HEK293 (cell line): Measurements from ENCODE around the gene NDUFS1.

Source experiments
- KLF9 ChIP-seq: fragments of 450-650 bp; formaldehyde crosslinking; IDR thresholded peaks from 2 replicates; pipeline ENCODE4 v1.5.1; 2016; ENCODE audit warnings: missing biosample characterization, missing genetic modification characterization, low read depth
- SP7 ChIP-seq: fragments of 450-650 bp; formaldehyde crosslinking; IDR thresholded peaks from 2 replicates; pipeline ENCODE4 v1.5.1; 2016; ENCODE audit warnings: missing biosample characterization, missing genetic modification characterization
- ZBTB17 ChIP-seq: fragments of 450-650 bp; formaldehyde crosslinking; IDR thresholded peaks from 2 replicates; pipeline ENCODE4 v1.5.1; 2016; ENCODE audit warnings: missing biosample characterization, missing genetic modification characterization
- ZNF175 ChIP-seq: fragments of 450-650 bp; formaldehyde crosslinking; IDR thresholded peaks from 2 replicates; pipeline ENCODE4 v1.5.1; 2016; ENCODE audit warnings: missing biosample characterization, missing genetic modification characterization
- ZNF2 ChIP-seq: fragments of 450-650 bp; formaldehyde crosslinking; IDR thresholded peaks from 2 replicates; pipeline ENCODE4 v1.5.1; 2016; ENCODE audit warnings: missing biosample characterization, missing genetic modification characterization
- ZNF548 ChIP-seq: fragments of 450-650 bp; formaldehyde crosslinking; IDR thresholded peaks from 2 replicates; pipeline ENCODE4 v1.5.1; 2016; ENCODE audit warnings: missing biosample characterization, missing genetic modification characterization
- ZNF561 ChIP-seq: fragments of 450-650 bp; IDR thresholded peaks from 2 replicates; pipeline ENCODE4 v1.5.1; 2018; ENCODE audit warnings: missing biosample characterization, missing genetic modification characterization, borderline replicate concordance
- ZNF600 ChIP-seq: fragments of 450-650 bp; formaldehyde crosslinking; IDR thresholded peaks from 2 replicates; pipeline ENCODE4 v1.5.1; 2016; ENCODE audit warnings: missing biosample characterization, missing genetic modification characterization
- ZNF621 ChIP-seq: fragments of 450-650 bp; formaldehyde crosslinking; IDR thresholded peaks from 2 replicates; pipeline ENCODE4 v1.5.1; 2017; ENCODE audit warnings: missing biosample characterization, missing genetic modification characterization
- ZNF629 ChIP-seq: fragments of 450-650 bp; formaldehyde crosslinking; IDR thresholded peaks from 2 replicates; pipeline ENCODE4 v1.5.1; 2017; ENCODE audit warnings: missing biosample characterization, missing genetic modification characterization
- ZNF701 ChIP-seq: fragments of 450-650 bp; formaldehyde crosslinking; IDR thresholded peaks from 2 replicates; pipeline ENCODE4 v1.5.1; 2016; ENCODE audit warnings: missing biosample characterization, missing genetic modification characterization
- ZSCAN16 ChIP-seq: fragments of 450-650 bp; formaldehyde crosslinking; IDR thresholded peaks from 2 replicates; pipeline ENCODE4 v1.5.1; 2016; ENCODE audit warnings: missing biosample characterization, missing genetic modification characterization
- TF ChIP-seq, protein P1 (sequence below): fragments of 450-650 bp; formaldehyde crosslinking; IDR thresholded peaks from 2 replicates; pipeline ENCODE4 v1.5.1; 2016; ENCODE audit warnings: missing biosample characterization, missing genetic modification characterization, borderline replicate concordance
- TF ChIP-seq, protein P2 (sequence below): fragments of 450-650 bp; formaldehyde crosslinking; IDR thresholded peaks from 2 replicates; pipeline ENCODE4 v1.5.1; 2016; ENCODE audit warnings: missing biosample characterization, missing genetic modification characterization
- TF ChIP-seq, protein P3 (sequence below): fragments of 450-650 bp; formaldehyde crosslinking; conservative IDR thresholded peaks from 2 replicates; pipeline ENCODE4 v1.5.1; 2016; ENCODE audit warnings: low read depth, missing biosample characterization, missing genetic modification characterization
- TF ChIP-seq, protein P4 (sequence below): fragments of 450-650 bp; formaldehyde crosslinking; IDR thresholded peaks from 2 replicates; pipeline ENCODE4 v1.5.1; 2017; ENCODE audit warnings: missing biosample characterization, missing genetic modification characterization
- TF ChIP-seq, protein P5 (sequence below): sonication (generic); formaldehyde crosslinking; IDR thresholded peaks from 2 replicates; pipeline ENCODE4 v1.8.1; 2022; ENCODE audit warnings: mild to moderate bottlenecking, moderate library complexity, missing genetic modification reagents
- TF ChIP-seq, protein P6 (sequence below): fragments of 450-650 bp; formaldehyde crosslinking; IDR thresholded peaks from 2 replicates; pipeline ENCODE4 v1.5.1; 2016; ENCODE audit warnings: missing biosample characterization, missing genetic modification characterization
- TF ChIP-seq, protein P7 (sequence below): fragments of 450-650 bp; formaldehyde crosslinking; IDR thresholded peaks from 2 replicates; pipeline ENCODE4 v1.5.1; 2016; ENCODE audit warnings: missing biosample characterization, missing genetic modification characterization
- TF ChIP-seq, protein P8 (sequence below): fragments of 450-650 bp; formaldehyde crosslinking; IDR thresholded peaks from 2 replicates; pipeline ENCODE4 v1.5.1; 2016; ENCODE audit warnings: missing biosample characterization, missing genetic modification characterization, borderline replicate concordance

NDUFS1 gene

GRCh38 chr2:206084439-206084869, 74.8 kb downstream of the NDUFS1 start (continued):
- TF ChIP-seq, protein P1, sequence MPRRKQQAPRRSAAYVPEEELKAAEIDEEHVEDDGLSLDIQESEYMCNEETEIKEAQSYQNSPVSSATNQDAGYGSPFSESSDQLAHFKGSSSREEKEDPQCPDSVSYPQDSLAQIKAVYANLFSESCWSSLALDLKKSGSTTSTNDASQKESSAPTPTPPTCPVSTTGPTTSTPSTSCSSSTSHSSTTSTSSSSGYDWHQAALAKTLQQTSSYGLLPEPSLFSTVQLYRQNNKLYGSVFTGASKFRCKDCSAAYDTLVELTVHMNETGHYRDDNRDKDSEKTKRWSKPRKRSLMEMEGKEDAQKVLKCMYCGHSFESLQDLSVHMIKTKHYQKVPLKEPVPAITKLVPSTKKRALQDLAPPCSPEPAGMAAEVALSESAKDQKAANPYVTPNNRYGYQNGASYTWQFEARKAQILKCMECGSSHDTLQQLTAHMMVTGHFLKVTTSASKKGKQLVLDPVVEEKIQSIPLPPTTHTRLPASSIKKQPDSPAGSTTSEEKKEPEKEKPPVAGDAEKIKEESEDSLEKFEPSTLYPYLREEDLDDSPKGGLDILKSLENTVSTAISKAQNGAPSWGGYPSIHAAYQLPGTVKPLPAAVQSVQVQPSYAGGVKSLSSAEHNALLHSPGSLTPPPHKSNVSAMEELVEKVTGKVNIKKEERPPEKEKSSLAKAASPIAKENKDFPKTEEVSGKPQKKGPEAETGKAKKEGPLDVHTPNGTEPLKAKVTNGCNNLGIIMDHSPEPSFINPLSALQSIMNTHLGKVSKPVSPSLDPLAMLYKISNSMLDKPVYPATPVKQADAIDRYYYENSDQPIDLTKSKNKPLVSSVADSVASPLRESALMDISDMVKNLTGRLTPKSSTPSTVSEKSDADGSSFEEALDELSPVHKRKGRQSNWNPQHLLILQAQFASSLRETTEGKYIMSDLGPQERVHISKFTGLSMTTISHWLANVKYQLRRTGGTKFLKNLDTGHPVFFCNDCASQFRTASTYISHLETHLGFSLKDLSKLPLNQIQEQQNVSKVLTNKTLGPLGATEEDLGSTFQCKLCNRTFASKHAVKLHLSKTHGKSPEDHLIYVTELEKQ (tag by site-specific recombination) = no peak
- TF ChIP-seq, protein P2, sequence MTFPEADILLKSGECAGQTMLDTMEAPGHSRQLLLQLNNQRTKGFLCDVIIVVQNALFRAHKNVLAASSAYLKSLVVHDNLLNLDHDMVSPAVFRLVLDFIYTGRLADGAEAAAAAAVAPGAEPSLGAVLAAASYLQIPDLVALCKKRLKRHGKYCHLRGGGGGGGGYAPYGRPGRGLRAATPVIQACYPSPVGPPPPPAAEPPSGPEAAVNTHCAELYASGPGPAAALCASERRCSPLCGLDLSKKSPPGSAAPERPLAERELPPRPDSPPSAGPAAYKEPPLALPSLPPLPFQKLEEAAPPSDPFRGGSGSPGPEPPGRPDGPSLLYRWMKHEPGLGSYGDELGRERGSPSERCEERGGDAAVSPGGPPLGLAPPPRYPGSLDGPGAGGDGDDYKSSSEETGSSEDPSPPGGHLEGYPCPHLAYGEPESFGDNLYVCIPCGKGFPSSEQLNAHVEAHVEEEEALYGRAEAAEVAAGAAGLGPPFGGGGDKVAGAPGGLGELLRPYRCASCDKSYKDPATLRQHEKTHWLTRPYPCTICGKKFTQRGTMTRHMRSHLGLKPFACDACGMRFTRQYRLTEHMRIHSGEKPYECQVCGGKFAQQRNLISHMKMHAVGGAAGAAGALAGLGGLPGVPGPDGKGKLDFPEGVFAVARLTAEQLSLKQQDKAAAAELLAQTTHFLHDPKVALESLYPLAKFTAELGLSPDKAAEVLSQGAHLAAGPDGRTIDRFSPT = no peak
- TF ChIP-seq ZNF600 (tag by site-specific recombination) (peak; percentile 75), ZNF2 (tag by site-specific recombination) (no peak), ZNF561 (tag by site-specific recombination) (no peak), ZNF621 (tag by site-specific recombination) (no peak), ZNF175 (tag by site-specific recombination) (no peak), ZBTB17 (peak; percentile 34; the same call in 1 of the 2 replicates), KLF9 (tag by site-specific recombination) (peak; percentile 26; the same call in 1 of the 2 replicates), ZSCAN16 (no peak), ZNF701 (tag by site-specific recombination) (no peak), ZNF548 (tag by site-specific recombination) (no peak), SP7 (0 out of 2 replicates have a peak, but pooled peaks have one; percentile 10), ZNF629 (tag by site-specific recombination) (no peak)
- TF ChIP-seq, protein P3, sequence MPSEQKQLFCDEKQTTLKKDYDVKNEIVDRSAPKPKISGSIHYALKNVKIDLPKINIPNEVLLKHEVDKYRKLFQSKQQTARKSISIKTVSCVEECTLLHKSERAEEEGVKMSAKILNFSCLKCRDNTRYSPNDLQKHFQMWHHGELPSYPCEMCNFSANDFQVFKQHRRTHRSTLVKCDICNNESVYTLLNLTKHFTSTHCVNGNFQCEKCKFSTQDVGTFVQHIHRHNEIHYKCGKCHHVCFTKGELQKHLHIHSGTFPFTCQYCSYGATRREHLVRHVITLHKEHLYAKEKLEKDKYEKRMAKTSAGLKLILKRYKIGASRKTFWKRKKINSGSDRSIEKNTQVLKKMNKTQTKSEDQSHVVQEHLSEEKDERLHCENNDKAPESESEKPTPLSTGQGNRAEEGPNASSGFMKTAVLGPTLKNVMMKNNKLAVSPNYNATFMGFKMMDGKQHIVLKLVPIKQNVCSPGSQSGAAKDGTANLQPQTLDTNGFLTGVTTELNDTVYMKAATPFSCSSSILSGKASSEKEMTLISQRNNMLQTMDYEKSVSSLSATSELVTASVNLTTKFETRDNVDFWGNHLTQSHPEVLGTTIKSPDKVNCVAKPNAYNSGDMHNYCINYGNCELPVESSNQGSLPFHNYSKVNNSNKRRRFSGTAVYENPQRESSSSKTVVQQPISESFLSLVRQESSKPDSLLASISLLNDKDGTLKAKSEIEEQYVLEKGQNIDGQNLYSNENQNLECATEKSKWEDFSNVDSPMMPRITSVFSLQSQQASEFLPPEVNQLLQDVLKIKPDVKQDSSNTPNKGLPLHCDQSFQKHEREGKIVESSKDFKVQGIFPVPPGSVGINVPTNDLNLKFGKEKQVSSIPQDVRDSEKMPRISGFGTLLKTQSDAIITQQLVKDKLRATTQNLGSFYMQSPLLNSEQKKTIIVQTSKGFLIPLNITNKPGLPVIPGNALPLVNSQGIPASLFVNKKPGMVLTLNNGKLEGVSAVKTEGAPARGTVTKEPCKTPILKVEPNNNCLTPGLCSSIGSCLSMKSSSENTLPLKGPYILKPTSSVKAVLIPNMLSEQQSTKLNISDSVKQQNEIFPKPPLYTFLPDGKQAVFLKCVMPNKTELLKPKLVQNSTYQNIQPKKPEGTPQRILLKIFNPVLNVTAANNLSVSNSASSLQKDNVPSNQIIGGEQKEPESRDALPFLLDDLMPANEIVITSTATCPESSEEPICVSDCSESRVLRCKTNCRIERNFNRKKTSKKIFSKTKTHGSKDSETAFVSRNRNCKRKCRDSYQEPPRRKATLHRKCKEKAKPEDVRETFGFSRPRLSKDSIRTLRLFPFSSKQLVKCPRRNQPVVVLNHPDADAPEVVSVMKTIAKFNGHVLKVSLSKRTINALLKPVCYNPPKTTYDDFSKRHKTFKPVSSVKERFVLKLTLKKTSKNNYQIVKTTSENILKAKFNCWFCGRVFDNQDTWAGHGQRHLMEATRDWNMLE (tag by site-specific recombination) = no peak
- TF ChIP-seq, protein P4, sequence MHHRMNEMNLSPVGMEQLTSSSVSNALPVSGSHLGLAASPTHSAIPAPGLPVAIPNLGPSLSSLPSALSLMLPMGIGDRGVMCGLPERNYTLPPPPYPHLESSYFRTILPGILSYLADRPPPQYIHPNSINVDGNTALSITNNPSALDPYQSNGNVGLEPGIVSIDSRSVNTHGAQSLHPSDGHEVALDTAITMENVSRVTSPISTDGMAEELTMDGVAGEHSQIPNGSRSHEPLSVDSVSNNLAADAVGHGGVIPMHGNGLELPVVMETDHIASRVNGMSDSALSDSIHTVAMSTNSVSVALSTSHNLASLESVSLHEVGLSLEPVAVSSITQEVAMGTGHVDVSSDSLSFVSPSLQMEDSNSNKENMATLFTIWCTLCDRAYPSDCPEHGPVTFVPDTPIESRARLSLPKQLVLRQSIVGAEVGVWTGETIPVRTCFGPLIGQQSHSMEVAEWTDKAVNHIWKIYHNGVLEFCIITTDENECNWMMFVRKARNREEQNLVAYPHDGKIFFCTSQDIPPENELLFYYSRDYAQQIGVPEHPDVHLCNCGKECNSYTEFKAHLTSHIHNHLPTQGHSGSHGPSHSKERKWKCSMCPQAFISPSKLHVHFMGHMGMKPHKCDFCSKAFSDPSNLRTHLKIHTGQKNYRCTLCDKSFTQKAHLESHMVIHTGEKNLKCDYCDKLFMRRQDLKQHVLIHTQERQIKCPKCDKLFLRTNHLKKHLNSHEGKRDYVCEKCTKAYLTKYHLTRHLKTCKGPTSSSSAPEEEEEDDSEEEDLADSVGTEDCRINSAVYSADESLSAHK (tag by site-specific recombination) = no peak
- TF ChIP-seq, protein P5, sequence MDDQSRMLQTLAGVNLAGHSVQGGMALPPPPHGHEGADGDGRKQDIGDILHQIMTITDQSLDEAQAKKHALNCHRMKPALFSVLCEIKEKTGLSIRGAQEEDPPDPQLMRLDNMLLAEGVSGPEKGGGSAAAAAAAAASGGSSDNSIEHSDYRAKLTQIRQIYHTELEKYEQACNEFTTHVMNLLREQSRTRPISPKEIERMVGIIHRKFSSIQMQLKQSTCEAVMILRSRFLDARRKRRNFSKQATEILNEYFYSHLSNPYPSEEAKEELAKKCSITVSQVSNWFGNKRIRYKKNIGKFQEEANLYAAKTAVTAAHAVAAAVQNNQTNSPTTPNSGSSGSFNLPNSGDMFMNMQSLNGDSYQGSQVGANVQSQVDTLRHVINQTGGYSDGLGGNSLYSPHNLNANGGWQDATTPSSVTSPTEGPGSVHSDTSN (CRISPR knock-in tag) = no peak
- TF ChIP-seq, protein P6, sequence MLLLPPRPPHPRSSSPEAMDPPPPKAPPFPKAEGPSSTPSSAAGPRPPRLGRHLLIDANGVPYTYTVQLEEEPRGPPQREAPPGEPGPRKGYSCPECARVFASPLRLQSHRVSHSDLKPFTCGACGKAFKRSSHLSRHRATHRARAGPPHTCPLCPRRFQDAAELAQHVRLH (tag by site-specific recombination) = no peak
- TF ChIP-seq, protein P7, sequence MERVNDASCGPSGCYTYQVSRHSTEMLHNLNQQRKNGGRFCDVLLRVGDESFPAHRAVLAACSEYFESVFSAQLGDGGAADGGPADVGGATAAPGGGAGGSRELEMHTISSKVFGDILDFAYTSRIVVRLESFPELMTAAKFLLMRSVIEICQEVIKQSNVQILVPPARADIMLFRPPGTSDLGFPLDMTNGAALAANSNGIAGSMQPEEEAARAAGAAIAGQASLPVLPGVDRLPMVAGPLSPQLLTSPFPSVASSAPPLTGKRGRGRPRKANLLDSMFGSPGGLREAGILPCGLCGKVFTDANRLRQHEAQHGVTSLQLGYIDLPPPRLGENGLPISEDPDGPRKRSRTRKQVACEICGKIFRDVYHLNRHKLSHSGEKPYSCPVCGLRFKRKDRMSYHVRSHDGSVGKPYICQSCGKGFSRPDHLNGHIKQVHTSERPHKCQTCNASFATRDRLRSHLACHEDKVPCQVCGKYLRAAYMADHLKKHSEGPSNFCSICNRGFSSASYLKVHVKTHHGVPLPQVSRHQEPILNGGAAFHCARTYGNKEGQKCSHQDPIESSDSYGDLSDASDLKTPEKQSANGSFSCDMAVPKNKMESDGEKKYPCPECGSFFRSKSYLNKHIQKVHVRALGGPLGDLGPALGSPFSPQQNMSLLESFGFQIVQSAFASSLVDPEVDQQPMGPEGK (tag by site-specific recombination) = peak; percentile 69; the same call in 1 of the 2 replicates
- TF ChIP-seq, protein P8, sequence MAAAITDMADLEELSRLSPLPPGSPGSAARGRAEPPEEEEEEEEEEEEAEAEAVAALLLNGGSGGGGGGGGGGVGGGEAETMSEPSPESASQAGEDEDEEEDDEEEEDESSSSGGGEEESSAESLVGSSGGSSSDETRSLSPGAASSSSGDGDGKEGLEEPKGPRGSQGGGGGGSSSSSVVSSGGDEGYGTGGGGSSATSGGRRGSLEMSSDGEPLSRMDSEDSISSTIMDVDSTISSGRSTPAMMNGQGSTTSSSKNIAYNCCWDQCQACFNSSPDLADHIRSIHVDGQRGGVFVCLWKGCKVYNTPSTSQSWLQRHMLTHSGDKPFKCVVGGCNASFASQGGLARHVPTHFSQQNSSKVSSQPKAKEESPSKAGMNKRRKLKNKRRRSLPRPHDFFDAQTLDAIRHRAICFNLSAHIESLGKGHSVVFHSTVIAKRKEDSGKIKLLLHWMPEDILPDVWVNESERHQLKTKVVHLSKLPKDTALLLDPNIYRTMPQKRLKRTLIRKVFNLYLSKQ (tag by site-specific recombination) = no peak
